Skeletal muscle satellite cell (primary cell): ENCODE data around the gene ZNF48.

Source experiments
- H3K27me3 ChIP-seq: 2 replicates; pipeline ENCODE4 v1.7.0; 2013; ENCODE audit warnings: low read length; ENCODE audit not compliant: control insufficient read depth, insufficient read depth
- H3K36me3 ChIP-seq: 2 replicates; pipeline ENCODE4 v1.7.0; 2013; ENCODE audit warnings: mild to moderate bottlenecking, control low read depth, low read length; ENCODE audit not compliant: insufficient read depth
- H3K4me1 ChIP-seq: 2 replicates; pipeline ENCODE4 v1.7.0; 2013; ENCODE audit warnings: low read length; ENCODE audit not compliant: control insufficient read depth, insufficient read depth
- H3K4me2 ChIP-seq: 2 replicates; pipeline ENCODE4 v1.7.0; 2013; ENCODE audit warnings: mild to moderate bottlenecking, low read length
- H3K4me3 ChIP-seq: 2 replicates; pipeline ENCODE4 v1.7.0; 2013; ENCODE audit warnings: low read length
- H3K9ac ChIP-seq: 2 replicates; pipeline ENCODE4 v1.7.0; 2013; ENCODE audit warnings: mild to moderate bottlenecking, low read depth, low read length, moderate library complexity
- H3K9me3 ChIP-seq: replicated peaks from 2 replicates; pipeline ENCODE4 v1.7.0; 2013; ENCODE audit warnings: mild to moderate bottlenecking, control low read depth, low read length

Gene ZNF48

GRCh38 chr16:30417529-30418349 lies 22.5 kb downstream of the ZNF48 start:
- Histone ChIP-seq H3K9ac (peak overlapping the region; percentile 69), H3K27me3 (no peaks in the 10 kb centered on the region), H3K4me3 (peak overlapping the region; percentile 84), H3K4me2 (peak overlapping the region; percentile 99), H3K36me3 (peaks cover 15% of the 10 kb centered on the region), H3K9me3 (no peaks in the 10 kb centered on the region), H3K4me1 (peaks cover 8% of the 10 kb centered on the region)

GRCh38 chr16:30418350-30419181 lies 23.3 kb downstream of the ZNF48 start:
- Histone ChIP-seq H3K9me3 (no peaks in the 10 kb centered on the region), H3K4me3 (peak overlapping the region; percentile 84), H3K9ac (peak overlapping the region; percentile 69), H3K36me3 (peaks cover 18% of the 10 kb centered on the region), H3K27me3 (no peaks in the 10 kb centered on the region), H3K4me1 (peaks cover 8% of the 10 kb centered on the region), H3K4me2 (peak overlapping the region; percentile 99)

GRCh38 chr16:30421010-30421409 lies 25.8 kb downstream of the ZNF48 start:
- Histone ChIP-seq H3K9me3 (no peaks in the 10 kb centered on the region), H3K36me3 (peaks cover 17% of the 10 kb centered on the region), H3K4me3 (no peak overlapping the region), H3K27me3 (no peaks in the 10 kb centered on the region), H3K9ac (no peak overlapping the region), H3K4me2 (no peak overlapping the region), H3K4me1 (peaks cover 8% of the 10 kb centered on the region)

- no peak overlapping the region for H3K4me2 ChIP-seq
- H3K36me3 ChIP-seq: peaks cover 15% of the 10 kb centered on the region
- no peaks in the 10 kb centered on the region for H3K27me3 ChIP-seq
- H3K4me3 ChIP-seq: no peak overlapping the region
- no peak overlapping the region for H3K9ac ChIP-seq
- no peaks in the 10 kb centered on the region for H3K9me3 ChIP-seq
- peaks cover 15% of the 10 kb centered on the region for H3K4me1 ChIP-seq
Observed at GRCh38 chr16:30428055-30428454, 32.8 kb downstream of the ZNF48 start.

- Histone ChIP-seq H3K36me3 (peaks cover 4% of the 10 kb centered on the region), H3K4me2 (peak overlapping the region; percentile 94), H3K27me3 (no peaks in the 10 kb centered on the region), H3K9ac (peak overlapping the region; percentile 72), H3K4me3 (peak overlapping the region; percentile 85), H3K4me1 (peaks cover 15% of the 10 kb centered on the region), H3K9me3 (no peaks in the 10 kb centered on the region)
Observed at GRCh38 chr16:30429418-30429677, 34.1 kb downstream of the ZNF48 start.

- Histone ChIP-seq H3K9ac (peak within 1 kb of the TSS; percentile 72), H3K9me3 (no peaks in the 10 kb centered on the region), H3K36me3 (peaks cover 4% of the 10 kb centered on the region), H3K4me1 (peaks cover 15% of the 10 kb centered on the region), H3K4me2 (peak within 1 kb of the TSS; percentile 94), H3K4me3 (peak within 1 kb of the TSS; percentile 85), H3K27me3 (peaks cover 1% of the 10 kb centered on the region)
Observed at GRCh38 chr16:30429678-30430427, 34.6 kb downstream of the ZNF48 start, which contains the start of gene DCTPP1. DCTPP1 (minus strand) TSS chr16:30430030; CDS start chr16:30429980, 50 bp downstream.

- Histone ChIP-seq H3K27me3 (peaks cover 4% of the 10 kb centered on the region), H3K36me3 (peaks cover 4% of the 10 kb centered on the region), H3K9me3 (no peaks in the 10 kb centered on the region), H3K4me3 (peak overlapping the region; percentile 85), H3K9ac (peak overlapping the region; percentile 47), H3K4me2 (peak overlapping the region; percentile 94), H3K4me1 (peaks cover 15% of the 10 kb centered on the region)
Observed at GRCh38 chr16:30430428-30430970, 35.3 kb downstream of the ZNF48 start.

GRCh38 chr16:30434852-30435251 lies 39.6 kb downstream of the ZNF48 start:
- Histone ChIP-seq H3K9me3 (no peaks in the 10 kb centered on the region), H3K36me3 (no peaks in the 10 kb centered on the region), H3K4me2 (no peak overlapping the region), H3K27me3 (peaks cover 9% of the 10 kb centered on the region), H3K4me3 (no peak overlapping the region), H3K4me1 (peaks cover 6% of the 10 kb centered on the region), H3K9ac (no peak overlapping the region)

- Histone ChIP-seq H3K4me1 (no peaks in the 10 kb centered on the region), H3K27me3 (peaks cover 9% of the 10 kb centered on the region), H3K4me2 (no peak overlapping the region), H3K9me3 (no peaks in the 10 kb centered on the region), H3K4me3 (no peak overlapping the region), H3K36me3 (no peaks in the 10 kb centered on the region), H3K9ac (no peak overlapping the region)
Observed at GRCh38 chr16:30437511-30438046, 42.4 kb downstream of the ZNF48 start.

- no peak overlapping the region for H3K9ac ChIP-seq
- peaks cover 7% of the 10 kb centered on the region for H3K36me3 ChIP-seq
- H3K4me2 ChIP-seq: no peak overlapping the region
- H3K4me1 ChIP-seq: no peaks in the 10 kb centered on the region
- no peak overlapping the region for H3K4me3 ChIP-seq
- H3K9me3 ChIP-seq: no peaks in the 10 kb centered on the region
- peaks cover 9% of the 10 kb centered on the region for H3K27me3 ChIP-seq
Observed at GRCh38 chr16:30438835-30439234, 43.6 kb downstream of the ZNF48 start.
